COLO829 (cell line): Measurements from ENCODE around the gene MATN1.
"Not testable (repeated sequence)": the region's sequence is repeated elsewhere in the genome, so short reads cannot be mapped to it uniquely, and the experiment has no call there.

Source experiments
- DNase-seq: peaks from one replicate; pipeline ENCODE4 v3.0.0; 2012; ENCODE audit warnings: low spot score

The MATN1 gene

GRCh38 chr1:30696831-30697230 is 26.6 kb downstream of the MATN1 start:
- DNase-seq = no peak

- no peak for DNase-seq
These were observed 27.9 kb downstream of the MATN1 start for GRCh38 chr1:30695439-30695841.

GRCh38 chr1:30694280-30695175 is 28.9 kb downstream of the MATN1 start:
- no peak for DNase-seq

GRCh38 chr1:30693822-30694221 is 29.6 kb downstream of the MATN1 start:
- DNase-seq = no peak

- no peak for DNase-seq
These were observed 30.0 kb downstream of the MATN1 start for GRCh38 chr1:30693366-30693765.

GRCh38 chr1:30692948-30693301 is 30.5 kb downstream of the MATN1 start:
- DNase-seq = no peak

- no peak for DNase-seq
These were observed 31.0 kb downstream of the MATN1 start for GRCh38 chr1:30692201-30692947.

GRCh38 chr1:30691480-30691879 is 31.9 kb downstream of the MATN1 start:
- DNase-seq = no peak

- DNase-seq = no peak
These were observed 33.3 kb downstream of the MATN1 start for GRCh38 chr1:30689901-30690645.

- DNase-seq = no peak
These were observed 34.2 kb downstream of the MATN1 start for GRCh38 chr1:30688920-30689794.

GRCh38 chr1:30688516-30688915 is 34.9 kb downstream of the MATN1 start:
- DNase-seq = not testable (repeated sequence)

GRCh38 chr1:30687886-30688285 is 35.5 kb downstream of the MATN1 start:
- no peak for DNase-seq

GRCh38 chr1:30686236-30686935 is 37.0 kb downstream of the MATN1 start:
- no peak for DNase-seq

GRCh38 chr1:30685796-30686165 is 37.6 kb downstream of the MATN1 start:
- no peak for DNase-seq

GRCh38 chr1:30684881-30685795 is 38.2 kb downstream of the MATN1 start:
- DNase-seq = no peak

GRCh38 chr1:30684259-30684658 is 39.1 kb downstream of the MATN1 start:
- no peak for DNase-seq

- DNase-seq = no peak
These were observed 39.7 kb downstream of the MATN1 start for GRCh38 chr1:30683699-30684098.

GRCh38 chr1:30682396-30683275 is 40.7 kb downstream of the MATN1 start:
- no peak for DNase-seq

- no peak for DNase-seq
These were observed 41.6 kb downstream of the MATN1 start for GRCh38 chr1:30681782-30682181.
